NCI-H1694 treated with DMSO at 0.1 percent for 48 hours (cell line): ENCODE data around the gene PLA2G3.

Source experiments
- DNase-seq: peaks from one replicate; lab custom pipeline; 2025; lab: John Stamatoyannopoulos, UW

PLA2G3 gene

DNA sequence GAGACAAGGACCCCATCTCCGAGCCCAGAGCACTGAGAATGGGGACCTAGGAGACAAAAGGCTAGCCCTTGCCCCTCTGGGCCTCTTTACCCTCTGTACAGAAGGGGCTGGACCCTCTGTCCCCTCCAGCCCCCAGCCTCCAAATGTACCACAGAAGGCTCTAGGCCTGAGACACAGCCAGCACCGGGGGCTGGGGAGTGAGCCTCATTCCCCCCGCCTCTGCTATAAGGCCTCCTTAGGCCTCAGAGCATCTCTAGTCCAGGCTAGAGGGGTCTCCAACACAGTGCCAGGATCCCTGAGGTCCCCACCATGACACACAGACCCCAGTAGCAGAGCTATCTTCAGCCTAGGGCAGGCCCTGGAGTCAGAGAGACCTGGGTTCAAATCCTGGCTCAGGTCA is 54.4 kb downstream of the PLA2G3 start:
- no peak for DNase-seq

DNA sequence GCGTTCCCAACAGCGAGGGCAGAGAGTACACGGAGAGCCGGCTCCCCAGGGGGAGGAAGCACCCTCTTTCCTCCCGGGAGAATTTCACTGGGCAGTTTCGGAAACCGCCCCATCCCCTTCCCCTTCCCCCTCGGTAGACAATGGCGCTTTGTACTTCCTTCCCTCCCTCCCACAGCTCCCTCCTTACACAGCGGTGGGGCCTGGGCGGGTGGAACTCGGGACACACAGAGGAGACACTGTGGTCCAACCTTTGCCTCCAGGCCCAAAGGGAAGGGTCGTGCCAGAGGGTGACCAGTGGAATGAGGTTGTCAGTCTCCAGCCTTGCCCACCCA is 54.8 kb downstream of the PLA2G3 start:
- DNase-seq, result no peak

DNA sequence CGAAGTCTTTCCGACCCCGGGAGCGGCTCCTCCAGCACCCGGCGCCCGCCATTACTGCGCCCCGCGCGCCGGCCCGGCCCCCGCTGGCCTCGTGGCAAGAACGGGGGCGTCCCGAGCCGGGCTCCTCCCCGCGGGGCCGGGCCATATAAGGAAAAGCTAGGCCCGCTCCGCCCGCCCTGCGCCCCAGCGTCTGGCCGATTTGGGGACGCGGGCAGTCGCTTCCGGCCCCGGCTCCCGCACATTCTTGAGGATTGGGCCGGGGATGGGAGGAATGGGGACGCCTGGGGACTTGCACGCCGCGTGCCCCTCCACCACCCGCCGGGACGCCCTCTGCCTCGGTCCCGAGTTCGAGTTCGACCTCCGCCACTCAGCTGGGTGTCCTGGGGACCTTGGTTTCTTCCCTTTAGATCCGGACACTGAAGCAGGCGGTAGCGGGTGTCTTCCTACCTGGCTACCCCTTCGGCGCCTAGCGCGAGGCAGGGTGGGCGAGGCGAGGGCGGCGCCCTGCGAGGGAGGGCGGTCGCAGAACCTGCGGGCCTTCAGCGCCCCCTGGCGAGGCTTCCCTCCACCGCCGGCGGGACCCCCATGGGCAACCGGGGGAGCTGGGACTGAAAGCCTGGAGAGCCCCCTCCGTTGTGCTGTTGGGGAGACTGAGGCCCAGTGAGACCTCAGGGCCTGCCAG is 55.4 kb downstream of the PLA2G3 start:
- DNase-seq, result no peak
